Activated CD4-positive, alpha-beta T cell treated with anti-CD3 and anti-CD28 coated beads, Interleukin-2, amount 50 U/mL, for 4 hours (primary cell): Measurements from ENCODE around the gene RINT1.
"Not testable (repeated sequence)": the region's sequence is repeated elsewhere in the genome, so short reads cannot be mapped to it uniquely, and the experiment has no call there.

Experiments
- DNase-seq, 2 experiments: peaks; one replicate each; pipeline ENCODE4 v3.0.0-alpha.2; 2020

Gene RINT1

DNA sequence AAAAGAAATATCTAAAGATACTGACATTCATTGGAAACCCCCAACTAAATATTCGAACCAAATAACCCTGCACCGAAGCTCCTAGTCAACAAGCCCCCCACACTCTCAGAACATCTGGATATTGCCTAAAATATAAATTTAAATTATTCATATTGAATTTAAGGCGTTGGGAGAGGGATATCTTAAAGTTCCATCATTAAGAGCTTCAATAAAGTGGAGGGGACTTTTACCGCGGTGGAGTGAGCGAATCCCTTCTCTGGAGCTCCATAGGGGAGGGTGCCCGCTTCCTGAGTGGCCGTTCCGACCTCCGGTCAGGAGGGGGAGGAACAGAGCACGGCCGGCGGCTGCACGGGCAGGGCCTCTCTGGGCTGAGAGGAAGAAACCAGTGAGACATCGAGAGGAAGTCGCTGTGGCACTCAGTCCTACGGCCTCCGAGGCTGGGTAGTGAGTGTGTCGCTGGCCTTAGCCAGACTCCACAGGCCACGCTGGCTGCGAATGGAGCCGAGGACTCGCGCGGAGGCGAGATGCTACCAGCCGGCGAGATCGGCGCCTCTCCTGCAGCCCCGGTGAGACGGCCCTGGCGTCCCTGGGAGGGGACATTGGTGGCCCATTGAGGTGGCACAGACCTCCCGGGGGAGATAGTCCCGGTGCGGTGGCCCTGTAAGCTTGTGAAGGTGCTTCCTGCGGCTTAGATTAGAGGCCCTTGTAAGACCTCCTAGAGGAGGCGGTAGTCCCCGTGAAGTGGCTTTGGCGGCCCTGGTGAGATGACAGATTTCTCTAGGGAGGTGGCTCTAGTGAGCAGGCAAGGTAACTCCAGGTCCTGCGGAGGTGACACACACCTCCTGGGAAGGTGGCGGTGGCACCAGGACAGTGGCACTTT is at the start of gene RINT1:
RINT1 (plus strand) TSS at position 410 of the 880 bp plus-strand sequence; CDS start at position 525, 115 bp downstream.
- DNase-seq: peak; percentile 86 to 87

DNA sequence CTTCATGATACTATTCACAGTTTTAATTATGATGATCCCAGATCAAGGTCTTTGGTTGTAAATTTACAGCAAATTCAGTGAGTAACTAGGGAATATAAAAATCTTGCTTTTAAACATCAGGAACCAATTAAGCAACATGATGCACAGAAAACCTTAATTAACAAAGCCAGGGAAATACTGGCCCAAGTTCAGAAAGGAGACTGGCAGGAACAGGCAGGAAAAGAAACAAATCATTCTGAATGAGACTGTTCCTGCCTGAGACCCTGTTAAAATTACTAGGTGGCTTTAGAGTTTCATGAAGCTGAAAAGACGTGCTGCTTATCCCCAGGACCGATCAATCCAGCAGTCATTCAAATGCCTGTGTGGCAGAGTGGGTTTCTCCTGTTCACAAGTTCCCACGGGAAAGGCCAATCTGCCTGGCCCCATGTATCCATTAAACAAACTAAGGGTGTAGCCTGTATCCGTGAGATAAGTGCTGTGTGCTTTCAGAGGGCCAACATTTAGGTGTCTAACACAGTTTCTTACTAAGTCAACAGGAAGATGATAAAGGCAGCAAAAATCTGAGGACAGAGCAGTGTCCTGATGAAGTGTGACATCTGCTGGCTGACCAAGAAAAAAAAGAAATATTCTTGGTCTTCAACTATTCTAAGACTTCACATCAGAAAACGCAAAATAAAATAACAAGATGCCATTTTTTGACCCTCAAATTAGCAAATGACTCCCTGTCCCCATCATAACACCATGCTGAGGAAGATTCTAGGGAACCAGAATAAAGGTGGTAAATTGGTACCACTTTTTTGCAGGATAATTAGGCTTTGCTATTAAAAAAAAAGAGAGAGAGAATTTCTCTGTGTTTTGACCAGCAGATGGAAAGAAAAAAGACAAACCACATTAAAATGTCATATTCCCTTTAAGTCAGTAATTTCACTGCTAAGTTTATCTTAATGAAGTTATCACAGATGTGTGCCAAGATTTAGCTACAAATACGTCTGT is 44.1 kb upstream of the RINT1 start:
- DNase-seq: no peak

DNA sequence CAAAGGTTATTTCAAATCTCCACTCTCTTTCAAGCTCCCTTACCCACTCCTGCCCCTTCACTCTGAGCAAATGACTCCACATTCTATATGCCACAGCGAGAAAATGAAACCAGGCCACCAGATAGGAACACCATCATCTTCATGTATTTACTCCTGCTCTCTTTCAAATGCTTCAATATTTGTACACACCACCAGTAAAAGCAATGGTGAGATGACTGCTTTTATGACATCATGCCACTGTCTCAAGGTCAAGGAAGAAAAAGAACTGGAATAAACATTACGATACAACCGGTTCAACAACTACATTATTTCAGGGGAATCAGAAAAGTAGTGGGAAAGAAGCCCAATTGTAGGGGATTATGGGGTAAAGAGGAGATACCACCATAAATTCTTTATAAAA is 42.6 kb upstream of the RINT1 start:
- DNase-seq: no peak

DNA sequence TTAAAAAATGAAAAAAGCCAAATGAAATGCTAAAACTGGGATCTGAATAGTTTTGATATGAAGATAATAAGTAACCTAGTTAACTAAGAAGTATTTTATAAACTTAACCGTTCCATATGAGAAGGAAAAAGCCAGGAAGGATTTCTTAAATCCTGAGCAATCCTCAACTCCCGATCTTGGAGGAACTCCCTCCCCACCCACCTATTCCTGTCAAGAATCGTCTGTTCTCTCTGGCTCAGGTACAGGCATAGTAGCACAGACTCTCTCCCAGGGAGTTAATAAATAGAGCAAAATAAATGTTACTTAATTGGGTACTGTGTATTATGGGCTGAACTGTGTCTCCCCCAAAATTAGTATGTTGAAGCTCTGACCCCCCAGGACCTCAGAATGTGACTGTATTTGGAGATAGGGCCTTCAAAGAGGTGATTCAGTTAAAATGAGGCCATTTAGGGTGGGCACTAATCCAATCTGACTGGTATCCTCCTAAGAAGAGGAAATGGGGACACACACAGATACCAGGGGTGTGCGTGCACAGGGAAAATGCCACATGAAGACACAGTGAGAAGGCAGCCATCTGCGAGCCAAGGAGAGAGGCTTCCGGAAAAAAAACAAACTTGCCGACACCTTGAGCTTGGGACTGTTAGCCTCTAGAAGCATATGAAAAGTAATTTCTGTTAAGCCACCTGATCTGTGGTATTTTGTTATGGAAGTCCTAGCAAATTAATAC is 38.6 kb upstream of the RINT1 start:
- no peak for DNase-seq

DNA sequence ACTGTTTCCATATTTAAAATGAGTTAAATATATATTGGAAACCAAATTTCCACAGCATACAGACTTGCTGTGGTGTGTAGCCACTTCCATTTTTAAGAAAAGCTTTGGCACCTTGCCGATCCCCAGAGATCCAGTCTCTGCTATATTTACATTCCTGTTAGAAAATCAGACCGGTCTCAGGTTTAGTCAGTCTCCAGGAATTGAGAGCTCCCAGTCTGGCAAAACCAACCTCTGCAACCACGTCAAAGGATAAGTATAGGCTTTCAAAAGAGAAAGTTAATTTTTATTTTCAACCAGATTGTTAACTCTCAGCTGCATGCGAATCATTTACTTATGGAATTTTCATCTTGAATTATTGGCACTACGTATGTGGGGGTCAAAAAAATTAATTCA is 38.1 kb upstream of the RINT1 start:
- no peak for DNase-seq

DNA sequence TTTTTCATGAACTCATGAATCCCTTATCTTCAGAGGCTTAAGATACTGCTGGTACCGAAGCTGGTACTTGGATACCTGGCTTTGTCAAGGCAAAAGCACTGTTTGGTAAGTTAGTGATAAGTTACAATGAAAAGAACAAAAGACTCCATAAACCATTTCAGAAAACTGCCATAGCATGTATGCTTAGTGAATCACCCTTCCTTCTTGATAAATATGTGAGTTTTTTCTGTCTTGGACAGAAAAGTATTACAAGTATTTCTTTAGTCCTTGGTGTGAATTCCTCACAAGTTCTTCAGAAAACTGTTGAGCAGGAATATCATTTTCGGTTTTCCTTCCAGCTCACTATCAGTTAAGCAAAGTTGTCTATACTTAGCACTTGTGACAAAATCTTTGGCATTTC is 35.5 kb upstream of the RINT1 start:
- DNase-seq: no peak

DNA sequence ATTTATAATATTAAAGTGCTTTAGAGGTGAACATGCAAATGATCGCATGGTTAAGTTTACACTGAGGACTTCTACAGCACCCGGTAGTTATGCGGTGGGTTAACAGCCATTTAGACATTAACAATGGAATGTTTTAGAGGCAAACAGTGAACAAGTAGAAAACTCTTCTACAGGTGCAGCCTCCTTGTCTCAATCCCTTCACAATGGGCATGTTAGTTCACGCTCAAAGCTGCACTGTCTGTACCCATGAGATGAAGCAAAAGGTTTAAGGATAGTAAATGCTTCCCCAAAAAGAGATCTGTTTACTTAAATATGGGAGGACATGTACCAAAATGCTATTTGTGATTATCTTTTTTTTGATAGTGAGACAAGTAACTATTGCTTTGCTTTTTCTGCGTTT is 35.0 kb upstream of the RINT1 start:
- no peak for DNase-seq

DNA sequence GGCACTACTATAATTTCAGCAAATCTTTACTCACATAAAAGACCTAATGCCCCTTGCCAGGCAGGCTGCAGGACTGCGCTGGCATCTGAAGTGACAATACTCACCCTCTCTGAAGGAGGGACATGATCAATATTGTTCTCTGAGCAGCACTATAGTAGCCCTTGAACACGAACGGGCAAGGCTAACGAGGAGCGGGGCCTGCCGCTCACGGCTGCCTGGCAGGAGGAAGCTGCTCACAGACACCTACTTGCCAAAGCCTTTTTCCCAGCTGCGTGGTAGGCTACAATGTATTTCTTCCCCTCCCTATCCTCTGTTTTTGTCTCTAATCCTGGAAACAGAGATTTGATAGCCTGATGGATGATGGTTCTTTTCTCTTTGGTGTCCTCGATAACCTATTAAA is 29.8 kb upstream of the RINT1 start:
- no peak for DNase-seq

DNA sequence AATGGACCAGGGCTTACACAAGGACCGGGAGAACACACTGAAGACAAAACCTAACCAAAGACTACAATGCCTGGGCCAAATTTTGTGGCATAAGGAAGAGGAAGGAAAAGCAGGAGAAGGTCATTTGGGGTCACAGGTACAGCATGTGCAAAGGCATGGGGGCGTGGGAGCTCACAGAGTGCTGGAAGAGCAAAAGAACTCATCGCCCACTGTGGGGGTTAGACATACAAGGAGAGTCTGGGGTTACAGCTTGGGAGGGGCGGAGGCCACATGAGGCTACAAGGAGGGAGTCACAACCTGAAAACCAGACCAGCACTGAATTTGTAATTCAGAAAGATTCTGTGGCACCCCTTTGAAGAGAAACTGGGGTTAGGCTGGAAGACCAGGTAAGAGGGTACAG is 19.6 kb upstream of the RINT1 start:
- DNase-seq: no peak

DNA sequence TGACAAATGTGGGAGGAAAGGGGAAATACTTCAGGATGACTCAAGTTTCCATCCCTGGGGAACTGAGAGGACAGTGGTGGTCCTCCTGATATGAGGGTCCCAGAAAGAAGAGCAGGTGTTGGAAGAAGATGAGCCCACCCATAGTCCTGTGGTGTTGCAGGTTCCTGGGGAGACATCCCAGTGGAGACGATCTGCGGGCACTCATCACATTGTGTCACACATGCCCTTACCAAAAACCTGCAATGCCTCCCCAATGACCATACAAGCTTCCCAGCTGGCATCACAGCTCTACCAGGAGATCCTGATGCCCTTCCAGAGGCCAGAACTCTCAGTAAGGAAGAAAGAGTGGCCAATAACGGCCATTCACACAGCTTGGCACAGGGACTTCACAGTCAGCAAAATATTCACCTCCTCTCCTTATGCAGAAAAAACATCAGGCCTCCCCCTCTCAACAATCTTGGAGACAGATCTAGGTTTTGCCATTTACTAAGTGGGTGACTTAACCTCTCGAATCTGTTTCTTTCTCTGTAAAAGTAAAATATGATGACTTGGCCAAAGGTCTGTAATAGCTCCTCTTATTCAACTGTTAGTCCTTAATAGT is 19.0 kb upstream of the RINT1 start:
- no peak for DNase-seq

DNA sequence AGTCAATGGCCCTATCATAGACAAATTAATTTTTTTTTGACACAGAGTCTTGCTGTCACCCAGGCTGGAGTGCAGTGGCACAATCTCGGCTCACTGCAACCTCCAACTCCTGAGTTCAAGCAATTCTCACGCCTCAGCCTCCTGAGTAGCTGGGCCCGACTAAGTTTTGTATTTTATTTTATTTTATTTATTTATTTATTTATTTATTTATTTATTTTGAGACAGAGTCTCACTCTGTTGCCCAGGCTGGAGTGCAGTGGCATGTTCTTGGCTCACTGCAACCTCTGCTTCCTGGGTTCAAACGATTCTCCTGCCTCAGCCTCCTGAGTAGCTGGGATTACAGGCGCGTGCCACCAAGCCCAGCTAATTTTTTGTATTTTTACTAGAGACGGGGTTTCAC is 16.4 kb upstream of the RINT1 start:
- DNase-seq: not testable (repeated sequence)

DNA sequence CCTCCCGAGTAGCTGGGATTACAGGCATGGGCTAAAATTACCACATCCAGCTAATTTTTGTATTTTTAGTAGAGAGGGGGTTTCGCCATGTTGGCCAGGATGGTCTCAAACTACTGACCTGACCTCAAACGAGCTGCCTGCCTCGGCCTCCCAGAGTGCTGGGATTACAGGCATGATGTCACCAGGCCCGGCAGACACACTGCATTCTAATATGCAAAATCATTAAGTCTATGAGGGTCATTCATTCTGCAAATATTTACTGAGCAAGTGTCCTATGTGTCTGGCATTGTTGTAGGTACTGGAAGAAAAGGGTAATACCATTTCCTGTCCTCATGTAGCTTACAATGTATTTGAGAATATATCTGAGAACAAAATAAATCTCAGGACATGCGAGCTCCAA is 12.6 kb upstream of the RINT1 start:
- no peak for DNase-seq

DNA sequence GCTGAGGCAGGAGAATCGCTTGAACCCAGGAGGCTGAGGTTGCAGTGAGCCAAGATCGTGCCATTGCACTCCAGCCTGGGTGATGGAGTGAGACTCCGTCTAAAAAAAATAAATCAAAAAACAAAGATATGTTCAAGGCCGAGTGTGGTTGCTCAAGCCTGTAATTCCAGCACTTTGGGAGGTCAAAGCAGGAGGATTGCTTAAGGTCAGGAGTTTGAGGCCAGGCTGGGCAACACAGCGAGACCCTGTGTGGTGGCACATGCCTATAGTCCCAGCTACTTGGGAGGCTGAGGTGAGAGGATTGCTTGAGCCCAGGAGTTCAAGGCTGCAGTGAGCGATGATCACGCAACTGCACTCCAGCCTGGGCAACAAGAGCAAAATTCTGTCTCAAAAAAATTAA is 11.4 kb upstream of the RINT1 start:
- DNase-seq: not testable (repeated sequence)

DNA sequence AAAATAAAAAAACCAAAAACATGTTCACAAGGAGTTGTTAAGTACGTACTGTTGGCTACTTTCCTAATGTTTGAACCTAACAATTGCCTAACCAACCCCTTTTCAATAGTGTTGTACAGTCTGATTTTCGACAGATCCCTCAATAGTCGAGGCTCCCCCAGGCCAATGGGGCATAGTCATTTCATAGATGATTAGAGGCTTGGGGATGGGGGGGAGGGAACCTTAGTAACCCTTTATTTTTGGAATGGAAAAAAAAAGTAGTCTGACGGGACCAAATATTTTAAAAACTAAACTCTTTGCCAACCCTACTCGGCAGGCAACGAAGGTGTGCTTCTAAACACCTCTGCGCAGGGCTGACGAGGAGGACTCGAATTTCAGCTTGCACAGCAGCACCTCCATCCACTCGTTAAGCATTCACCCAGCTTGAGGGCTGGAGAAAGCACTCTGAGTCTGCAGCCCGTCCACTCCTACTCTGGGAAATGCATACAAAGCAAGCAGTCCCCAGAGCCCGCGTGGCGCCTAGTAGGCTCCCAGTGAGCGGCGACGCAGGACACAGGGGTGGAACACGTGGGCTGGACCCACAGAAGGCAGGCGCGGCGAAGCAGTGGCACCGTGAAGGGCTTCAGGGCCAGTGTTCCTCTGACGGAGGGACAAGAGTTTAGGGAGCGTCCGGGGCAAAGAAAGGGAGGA is 10.8 kb upstream of the RINT1 start:
- peak; percentile 40 to 44 for DNase-seq

DNA sequence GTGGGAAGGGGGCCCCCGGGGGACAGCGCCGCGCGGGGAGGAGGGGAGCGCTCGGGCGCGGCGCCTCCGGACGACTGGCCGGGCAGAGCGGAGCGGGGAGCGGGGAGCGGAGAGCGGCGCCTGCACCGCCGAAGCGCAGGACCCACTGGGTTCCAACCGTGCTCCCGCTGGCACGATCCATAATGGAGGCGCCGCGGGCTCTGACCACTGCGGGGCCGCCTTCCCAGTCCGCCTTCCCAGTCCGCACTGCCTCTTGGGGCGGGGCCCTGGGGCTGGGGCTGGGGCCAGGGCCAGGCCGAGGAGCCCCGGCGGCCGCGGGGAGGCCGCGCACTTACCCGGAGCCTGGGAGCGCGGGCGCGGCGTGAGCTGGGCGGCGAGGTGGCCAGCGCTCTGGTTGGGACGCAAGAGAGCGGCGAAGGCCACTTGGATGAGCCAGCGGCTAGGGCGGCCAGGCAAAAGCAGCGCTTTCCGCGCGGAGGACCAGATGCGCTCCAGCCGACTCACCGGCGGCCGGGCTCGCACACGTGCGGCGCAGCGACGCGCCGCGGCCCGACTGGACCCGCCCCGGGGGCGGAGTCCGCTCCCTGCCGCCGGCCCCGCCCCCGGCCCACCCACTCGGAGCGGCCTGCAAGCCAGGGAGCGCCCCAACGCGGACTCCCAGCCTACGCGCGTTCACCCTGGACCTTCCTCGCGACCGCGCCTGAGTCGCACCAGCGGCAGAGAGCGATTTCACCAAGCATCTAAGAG is 10.1 kb upstream of the RINT1 start, which contains the start of gene PUS7:
PUS7 (minus strand) TSS at position 555 of the 747 bp plus-strand sequence. CDS start 13,759 bp downstream, outside the sequence.
- peak; percentile 67 to 70 for DNase-seq

DNA sequence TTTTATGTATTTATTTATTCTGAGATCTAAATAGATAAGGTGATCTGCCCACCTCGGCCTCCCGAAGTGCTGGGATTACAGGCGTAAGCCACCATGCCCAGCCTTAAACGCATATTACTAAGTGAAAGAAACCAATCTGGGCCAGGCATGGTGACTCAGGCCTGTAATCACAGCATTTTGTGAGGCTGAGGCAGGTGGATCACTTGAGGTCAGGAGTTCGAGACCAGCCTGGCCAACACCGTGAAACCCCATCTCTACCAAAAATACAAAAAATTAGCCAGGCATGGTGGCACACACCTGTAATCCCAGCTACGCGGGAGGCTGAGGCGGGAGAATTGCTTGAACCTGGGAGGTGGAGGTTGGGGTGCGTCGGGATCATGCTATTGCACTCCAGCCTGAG is 7.6 kb upstream of the RINT1 start:
- DNase-seq: not testable (repeated sequence)

DNA sequence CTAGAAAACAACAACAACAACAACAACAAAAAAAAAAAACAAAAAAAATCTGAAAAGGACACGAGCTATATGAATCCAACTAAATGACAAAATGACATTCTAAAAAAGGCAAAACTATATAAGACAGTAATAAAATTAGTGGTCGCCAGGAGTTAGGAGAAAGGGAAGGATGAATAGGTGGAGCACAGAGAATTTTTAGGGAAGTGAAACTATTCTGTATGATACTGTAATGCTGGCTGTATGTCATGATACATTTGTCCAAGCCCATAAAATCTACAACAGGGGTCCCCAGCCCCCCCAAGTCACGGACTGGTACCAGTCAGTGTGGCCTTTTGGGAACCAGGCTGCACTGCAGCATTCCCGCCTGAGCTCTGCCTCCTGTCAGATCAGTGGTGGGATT is 7.2 kb upstream of the RINT1 start:
- no peak for DNase-seq

DNA sequence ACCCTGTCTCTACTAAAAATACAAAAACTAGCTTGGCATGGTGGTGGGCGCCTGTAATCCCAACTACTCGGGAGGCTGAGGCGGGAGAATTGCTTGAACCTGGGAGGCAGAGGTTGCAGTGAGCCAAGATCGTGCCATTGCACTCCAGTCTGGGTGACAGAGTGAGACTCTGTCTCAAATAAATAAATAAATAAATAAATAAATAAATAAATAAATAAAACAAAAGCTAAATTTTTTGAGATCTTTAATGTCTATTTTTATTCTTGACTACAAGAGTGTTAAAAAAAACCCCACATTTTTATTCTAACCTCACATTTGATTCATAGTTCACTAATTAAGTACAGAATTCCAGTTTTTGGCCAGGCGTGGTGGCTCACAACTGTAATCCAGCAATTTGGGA is 4.3 kb upstream of the RINT1 start:
- not testable (repeated sequence) for DNase-seq

DNA sequence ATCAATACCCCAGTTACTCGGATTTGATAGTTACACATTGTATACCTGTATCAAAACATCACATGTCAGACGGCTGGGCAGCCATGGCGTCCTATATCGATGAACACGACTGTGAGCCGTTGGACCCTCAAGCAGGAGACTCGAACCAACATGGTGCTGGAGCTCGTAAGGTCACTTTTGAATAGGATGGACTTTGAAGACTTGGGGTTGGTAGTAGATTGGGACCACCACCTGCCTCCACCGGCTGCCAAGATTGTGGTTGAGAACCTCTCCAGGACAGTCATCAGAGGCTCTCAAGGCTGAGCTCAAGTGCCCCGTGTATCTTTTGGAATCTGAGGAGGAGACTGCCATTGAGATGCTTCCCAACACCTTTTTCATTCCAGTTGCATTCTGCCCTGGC is 1.9 kb upstream of the RINT1 start:
- no peak for DNase-seq

DNA sequence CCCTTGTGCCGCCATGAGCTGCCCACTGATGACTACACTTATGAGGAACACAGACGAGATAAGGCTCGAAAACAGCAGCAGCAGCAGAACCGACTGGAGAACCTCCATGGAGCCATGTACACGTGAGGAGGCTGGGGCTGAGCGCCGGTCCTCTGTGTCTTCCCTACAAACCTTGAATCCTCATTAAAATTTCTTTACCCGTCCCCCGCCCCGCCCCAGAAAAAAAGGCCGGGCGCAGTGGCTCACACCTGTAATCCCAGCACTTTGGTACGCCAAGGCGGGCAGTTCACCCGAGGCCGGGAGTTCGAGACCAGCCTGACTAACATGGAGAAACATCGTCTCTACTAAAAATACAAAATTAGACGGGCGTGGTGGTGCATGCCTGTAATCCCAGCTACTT is 1.5 kb upstream of the RINT1 start:
- no peak for DNase-seq
